Skin epidermis (tissue), 12 donors: Measurements from ENCODE around the gene CENPP.

Experiments
- H3K27ac ChIP-seq, 21 experiments: fragments of 200-600 bp; sonication (generic) in 11 of 21; one replicate each; pipeline ENCODE4 v1.5.0; 2020; ENCODE audit warnings: mild to moderate bottlenecking in 3 of 21, inconsistent platforms in 2 of 21, moderate library complexity in 2 of 21
- H3K4me3 ChIP-seq, 7 experiments: fragments of 200-600 bp; sonication (generic) in 2 of 7; one replicate each; pipeline ENCODE4 v1.5.0; 2020; ENCODE audit warnings: inconsistent platforms in 2 of 7, mild to moderate bottlenecking in 2 of 7, moderate library complexity in 1 of 7

CENPP gene

DNA sequence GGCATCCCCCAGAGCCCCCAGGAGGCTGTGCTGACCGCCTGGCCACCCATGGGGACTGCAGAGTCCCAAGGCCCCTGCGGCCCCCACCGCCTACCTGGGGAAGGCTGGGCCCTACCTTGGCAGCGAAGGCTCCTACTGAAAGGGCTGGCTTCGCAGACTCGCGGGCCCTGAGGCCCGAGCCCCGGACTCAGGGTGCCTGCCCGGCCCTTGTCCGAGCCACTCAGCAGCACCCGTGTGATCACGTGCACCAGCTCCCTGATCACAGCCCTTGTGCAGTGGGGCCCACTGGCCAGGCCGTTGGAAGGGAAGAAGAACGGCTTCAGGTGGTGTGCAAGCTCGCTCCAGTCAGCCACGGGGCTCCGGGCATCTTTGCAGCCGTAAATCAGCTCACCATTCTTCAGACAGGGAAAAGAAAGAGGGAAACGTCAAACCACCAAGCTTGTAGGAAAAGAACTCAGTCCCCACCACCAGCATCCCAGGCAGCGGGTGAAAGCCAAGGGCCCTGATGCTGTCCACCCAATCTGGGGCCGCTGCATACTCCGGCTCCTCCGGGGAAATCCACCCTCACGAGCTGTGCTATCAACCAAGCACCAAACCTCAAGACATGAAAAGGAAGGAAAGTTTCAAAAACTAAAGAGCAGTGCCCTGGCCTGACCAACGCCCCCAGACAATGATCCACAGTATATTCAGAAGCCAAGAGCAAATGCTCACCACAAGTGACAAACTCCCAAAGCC, 312.3 kb downstream of the CENPP start:
- Histone ChIP-seq H3K4me3 (no peak overlapping the region), H3K27ac (peak overlapping the region in 10 of 21 experiments; percentile 9 to 65 (median 28))

DNA sequence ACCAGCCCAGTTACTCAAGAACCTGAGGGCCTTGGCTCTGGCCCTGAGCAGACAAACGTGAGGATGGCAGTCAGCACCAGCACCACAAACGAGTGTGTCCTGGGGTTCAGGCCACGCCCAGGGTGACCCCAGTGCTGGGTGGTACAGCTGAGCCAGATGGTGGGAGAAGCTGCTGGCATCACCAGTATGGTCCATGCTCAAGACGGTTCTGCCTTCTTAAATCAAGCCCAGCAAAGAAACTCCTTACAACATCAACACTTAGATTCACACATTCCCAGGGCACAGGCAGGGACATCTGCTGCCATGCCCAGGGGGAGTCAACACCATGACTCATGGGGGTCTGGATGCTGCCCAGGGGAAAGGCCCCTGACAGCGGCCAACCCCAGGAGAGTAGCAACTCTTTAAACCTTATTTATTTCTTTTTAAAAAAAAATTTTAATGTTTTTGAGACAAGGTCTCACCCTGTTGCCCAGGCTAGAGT, 312.9 kb downstream of the CENPP start:
- Histone ChIP-seq H3K27ac (peak overlapping the region in 10 of 21 experiments; percentile 15 to 64 (median 28)), H3K4me3 (no peak overlapping the region)

GRCh38 chr9:92639124-92639523, 313.4 kb downstream of the CENPP start:
- Histone ChIP-seq H3K4me3 (no peak overlapping the region), H3K27ac (peak overlapping the region in 9 of 21 experiments; percentile 8 to 64 (median 29))

- peak overlapping the region in 7 of 21 experiments; percentile 11 to 61 (median 52) for H3K27ac ChIP-seq
- no peak overlapping the region for H3K4me3 ChIP-seq
These were observed 314.1 kb downstream of the CENPP start for GRCh38 chr9:92639791-92640271.

DNA sequence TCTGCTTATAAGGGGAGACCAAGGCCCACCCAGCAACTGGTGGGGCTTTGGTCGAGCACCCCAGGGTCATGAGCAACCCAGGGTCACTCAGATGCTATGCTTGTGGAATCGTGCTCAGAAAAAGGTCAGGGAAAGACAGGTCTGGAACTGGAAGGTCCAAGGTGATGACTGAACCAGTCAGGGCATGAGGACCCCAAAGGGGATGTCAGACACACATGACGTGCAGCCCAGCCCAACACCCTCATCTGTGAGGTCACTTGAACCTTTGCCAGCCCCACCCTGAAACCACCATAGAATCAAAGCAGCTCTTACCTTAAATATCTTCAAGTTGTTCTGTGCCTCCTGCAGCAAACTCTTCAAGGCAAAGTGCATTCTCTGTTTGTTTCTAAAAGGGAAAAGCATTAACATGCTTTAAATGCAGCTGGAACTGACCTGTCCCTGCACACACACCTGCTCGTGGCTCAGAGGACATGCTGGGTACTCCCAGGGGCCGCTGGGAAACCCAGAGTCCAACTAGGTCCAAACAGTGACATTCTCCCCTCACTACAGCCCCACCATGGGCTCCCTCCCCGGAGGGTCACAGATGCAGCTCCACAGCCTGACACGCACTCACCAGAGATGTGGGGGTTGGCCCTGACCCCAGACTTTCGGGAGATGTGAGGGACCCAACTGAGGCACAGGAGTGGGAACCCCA, 314.8 kb downstream of the CENPP start:
- Histone ChIP-seq H3K27ac (peak overlapping the region in 13 of 21 experiments; percentile 3 to 61 (median 47)), H3K4me3 (no peak overlapping the region)

- Histone ChIP-seq H3K4me3 (no peak overlapping the region), H3K27ac (peak overlapping the region in 13 of 21 experiments; percentile 3 to 61 (median 42))
These were observed 315.5 kb downstream of the CENPP start for GRCh38 chr9:92641092-92641809.

DNA sequence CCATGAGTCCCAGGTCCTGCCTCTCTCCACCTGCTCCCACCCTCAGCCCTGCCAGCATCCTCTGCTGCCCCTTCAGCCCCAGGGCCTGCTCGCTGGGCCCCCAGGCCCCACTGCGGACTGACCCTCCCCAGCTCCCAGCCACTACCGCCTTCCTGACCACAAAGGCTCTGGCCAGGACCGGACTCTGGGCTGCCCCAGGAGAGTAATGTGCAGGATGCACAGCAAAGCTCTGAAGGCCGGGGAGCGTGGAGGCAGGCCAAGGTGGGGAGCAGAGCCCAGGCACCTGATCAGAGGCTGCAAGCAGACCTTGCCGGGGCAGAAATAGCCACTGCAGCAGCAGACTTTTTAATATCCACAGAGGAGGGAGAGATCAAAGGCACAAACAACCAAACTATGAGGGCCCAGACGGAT, 316.3 kb downstream of the CENPP start:
- peak overlapping the region in 9 of 21 experiments; percentile 9 to 59 (median 38) for H3K27ac ChIP-seq

DNA sequence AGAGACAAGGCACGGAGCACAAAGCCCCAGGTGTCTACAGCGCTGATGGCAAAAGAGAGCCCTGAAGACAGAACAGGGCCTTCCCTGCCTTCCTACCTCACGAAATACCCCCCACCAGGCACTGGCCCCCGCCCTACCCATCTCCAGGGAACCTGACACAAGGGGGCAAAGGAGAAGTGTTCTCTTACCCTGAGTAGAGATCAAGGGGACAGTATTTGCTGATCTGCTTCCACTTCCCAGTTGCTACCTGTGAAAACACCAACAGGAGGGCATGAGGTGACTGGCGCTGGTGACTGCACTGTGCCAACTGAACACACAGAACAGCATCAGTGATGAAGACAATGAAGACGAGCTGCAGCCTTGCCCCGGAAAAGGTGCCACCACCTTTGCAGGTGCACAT, 316.8 kb downstream of the CENPP start:
- peak overlapping the region in 4 of 21 experiments; percentile 17 to 55 (median 45) for H3K27ac ChIP-seq
- no peak overlapping the region for H3K4me3 ChIP-seq

More for the DNA sequence above, 316.3 kb downstream of the CENPP start:
- H3K4me3 ChIP-seq: no peak overlapping the region

DNA sequence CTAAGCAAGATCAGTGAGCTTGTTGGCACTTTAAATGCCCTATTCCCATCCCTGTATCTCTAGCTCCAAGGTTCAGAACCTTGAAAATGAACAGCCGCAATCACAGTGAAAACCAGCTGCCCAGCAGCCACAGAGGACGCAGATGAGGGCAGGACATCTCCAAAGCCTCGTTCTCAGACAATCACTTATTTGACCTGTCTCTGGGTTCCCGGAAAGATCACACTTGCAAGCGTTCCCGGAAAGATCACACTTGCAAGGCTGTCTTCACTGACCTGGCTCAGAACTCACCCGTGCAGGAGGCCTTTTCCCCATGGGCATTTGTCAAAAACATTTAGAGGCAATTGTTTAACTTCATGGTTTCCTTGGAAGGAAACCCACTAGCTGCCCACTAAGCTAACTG, 318.5 kb downstream of the CENPP start:
- Histone ChIP-seq H3K4me3 (no peak overlapping the region), H3K27ac (peak overlapping the region in 1 of 21 experiments; percentile 35)

GRCh38 chr9:92645041-92645440, 319.3 kb downstream of the CENPP start:
- Histone ChIP-seq H3K4me3 (no peak overlapping the region), H3K27ac (peak overlapping the region in 2 of 21 experiments; percentile 35 to 40)

DNA sequence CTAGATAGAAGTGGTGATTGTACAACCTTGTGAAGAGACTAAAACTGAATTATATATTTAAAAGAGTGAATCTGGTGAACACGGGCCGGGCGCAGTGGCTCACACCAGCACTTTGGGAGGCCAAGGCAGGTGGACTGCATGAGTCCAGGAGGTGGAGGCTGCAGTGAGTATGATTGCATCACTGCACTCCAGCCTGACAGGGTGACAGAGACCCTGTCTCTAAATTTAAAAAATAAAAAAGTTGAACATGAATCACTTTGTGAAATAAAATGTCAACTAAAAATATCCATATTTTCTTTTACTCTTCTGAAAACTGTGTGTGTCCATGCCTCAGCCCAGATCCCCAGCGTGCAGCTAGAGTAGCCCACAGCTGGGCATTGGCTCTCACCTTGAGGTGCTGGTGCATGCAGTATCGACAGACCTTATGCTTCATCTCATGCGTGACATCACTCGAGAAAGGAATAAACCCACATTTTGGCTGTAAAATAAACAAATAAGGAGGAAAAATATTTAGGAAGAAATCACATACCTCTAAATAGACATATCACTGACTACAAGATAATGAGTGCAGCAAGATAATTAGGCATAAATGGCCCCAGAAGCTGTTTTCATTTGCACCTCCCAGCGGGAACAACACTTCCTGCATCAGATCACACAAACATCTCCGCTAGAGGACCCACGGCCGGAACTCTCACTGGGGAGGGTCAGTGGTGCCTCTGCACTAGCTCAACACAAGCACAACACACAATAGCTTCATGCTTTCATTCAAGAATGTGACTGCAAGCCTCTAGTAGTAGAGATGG, 322.1 kb downstream of the CENPP start:
- H3K4me3 ChIP-seq: no peak overlapping the region
- H3K27ac ChIP-seq: peak overlapping the region in 4 of 21 experiments; percentile 41 to 80 (median 48)

- Histone ChIP-seq H3K4me3 (no peak overlapping the region), H3K27ac (peak overlapping the region in 10 of 21 experiments; percentile 9 to 80 (median 44))
These were observed 322.8 kb downstream of the CENPP start for GRCh38 chr9:92648474-92648971.

GRCh38 chr9:92649007-92649406, 323.3 kb downstream of the CENPP start:
- H3K4me3 ChIP-seq: no peak overlapping the region
- H3K27ac ChIP-seq: peak overlapping the region in 11 of 21 experiments; percentile 7 to 80 (median 43)

GRCh38 chr9:92650296-92650695, 324.5 kb downstream of the CENPP start:
- H3K4me3 ChIP-seq: no peak overlapping the region
- peak overlapping the region in 20 of 21 experiments; percentile 31 to 93 (median 74) for H3K27ac ChIP-seq

GRCh38 chr9:92650839-92651621, 325.3 kb downstream of the CENPP start:
- Histone ChIP-seq H3K27ac (peak overlapping the region in 20 of 21 experiments; percentile 31 to 93 (median 76)), H3K4me3 (no peak overlapping the region)

- peak overlapping the region in 19 of 21 experiments; percentile 45 to 93 (median 85) for H3K27ac ChIP-seq
- H3K4me3 ChIP-seq: no peak overlapping the region
These were observed 326.7 kb downstream of the CENPP start for GRCh38 chr9:92652461-92652860.

DNA sequence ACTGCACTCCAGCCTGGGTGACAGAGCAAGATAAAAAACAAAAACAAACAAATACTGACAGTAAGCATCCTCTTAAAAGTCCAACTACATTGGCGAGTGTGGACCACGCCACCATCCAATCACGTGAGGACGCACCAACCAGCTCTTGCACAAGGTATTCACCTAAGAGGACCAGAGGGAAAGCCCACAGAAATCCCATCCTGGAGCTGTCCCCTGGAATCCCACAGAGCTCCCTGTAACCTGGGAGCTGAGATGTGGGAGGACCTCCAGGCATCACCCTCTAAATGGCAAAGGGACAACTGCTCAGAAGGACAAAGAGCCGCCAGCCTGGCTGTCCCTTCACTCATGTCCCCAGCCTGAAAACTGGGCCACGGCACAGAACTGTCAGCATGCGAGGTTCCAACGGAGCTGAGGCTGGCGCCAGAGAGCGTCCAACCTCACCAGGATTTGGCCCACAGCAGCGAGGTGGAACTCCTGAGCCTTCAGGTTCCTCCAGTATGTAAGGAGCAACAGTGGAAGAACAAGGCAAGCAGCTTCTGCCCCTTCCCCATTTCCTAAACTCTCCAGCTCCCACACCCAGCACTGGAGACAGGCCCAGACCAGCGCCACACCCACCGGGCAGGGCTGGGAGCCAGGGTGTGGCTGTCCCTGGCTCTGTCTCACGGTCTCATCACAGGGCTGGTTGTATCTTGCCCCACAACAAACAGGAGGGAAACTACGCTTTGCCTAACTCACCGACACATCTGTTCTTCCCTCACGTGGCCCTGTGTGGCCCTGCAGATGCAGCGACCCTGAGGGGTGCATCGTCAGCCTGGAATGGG, 328.9 kb downstream of the CENPP start:
- H3K4me3 ChIP-seq: no peak overlapping the region
- peak overlapping the region in 20 of 21 experiments; percentile 21 to 93 (median 86) for H3K27ac ChIP-seq
